Neuron (in vitro differentiated cells): ENCODE measurements around the gene ARMC9.

Source experiments
- H2AFZ ChIP-seq: one replicate; pipeline ENCODE4 v1.6.1; 2013; ENCODE audit warnings: low read depth, mild to moderate bottlenecking, inconsistent platforms, low read length, moderate library complexity
- H3K27me3 ChIP-seq: one replicate; pipeline ENCODE4 v1.6.1; 2013; ENCODE audit warnings: low read length; ENCODE audit not compliant: insufficient read depth
- H3K36me3 ChIP-seq: one replicate; pipeline ENCODE4 v1.6.1; 2013; ENCODE audit warnings: low read length; ENCODE audit not compliant: insufficient read depth
- H3K4me1 ChIP-seq: one replicate; pipeline ENCODE4 v1.6.1; 2013; ENCODE audit warnings: low read length; ENCODE audit not compliant: insufficient read depth
- H3K4me3 ChIP-seq: 2 replicates; pipeline ENCODE4 v1.5.1; 2013; ENCODE audit warnings: mild to moderate bottlenecking, low read length, moderate library complexity
- H3K9me3 ChIP-seq: one replicate; pipeline ENCODE4 v1.6.1; 2013; ENCODE audit warnings: low read length

The ARMC9 gene

DNA sequence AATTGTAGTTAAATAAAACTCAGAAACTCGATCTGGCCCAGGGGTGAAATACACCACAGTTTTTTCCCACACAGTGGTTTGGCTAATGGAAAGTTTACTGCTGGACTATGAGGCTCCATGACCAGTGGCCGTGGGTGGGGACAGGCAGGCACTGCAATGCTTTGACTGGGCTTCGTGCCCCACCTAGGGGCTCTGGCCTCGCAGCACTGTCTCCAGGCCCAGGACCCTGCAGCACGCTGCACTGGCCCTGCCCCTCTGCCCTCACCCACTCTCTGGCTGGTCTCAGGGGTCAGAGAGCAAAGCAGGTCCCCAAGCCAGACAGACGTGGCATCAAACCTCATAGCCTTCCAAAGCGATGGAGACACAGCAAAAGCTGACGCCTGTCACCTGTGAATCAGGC lies 183.7 kb downstream of the ARMC9 start:
- Histone ChIP-seq H3K27me3 (no peaks in the 10 kb centered on the region), H3K4me1 (no peaks in the 10 kb centered on the region), H3K36me3 (no peaks in the 10 kb centered on the region), H2AFZ (no peak overlapping the region), H3K9me3 (peaks cover 2% of the 10 kb centered on the region), H3K4me3 (no peak overlapping the region)

DNA sequence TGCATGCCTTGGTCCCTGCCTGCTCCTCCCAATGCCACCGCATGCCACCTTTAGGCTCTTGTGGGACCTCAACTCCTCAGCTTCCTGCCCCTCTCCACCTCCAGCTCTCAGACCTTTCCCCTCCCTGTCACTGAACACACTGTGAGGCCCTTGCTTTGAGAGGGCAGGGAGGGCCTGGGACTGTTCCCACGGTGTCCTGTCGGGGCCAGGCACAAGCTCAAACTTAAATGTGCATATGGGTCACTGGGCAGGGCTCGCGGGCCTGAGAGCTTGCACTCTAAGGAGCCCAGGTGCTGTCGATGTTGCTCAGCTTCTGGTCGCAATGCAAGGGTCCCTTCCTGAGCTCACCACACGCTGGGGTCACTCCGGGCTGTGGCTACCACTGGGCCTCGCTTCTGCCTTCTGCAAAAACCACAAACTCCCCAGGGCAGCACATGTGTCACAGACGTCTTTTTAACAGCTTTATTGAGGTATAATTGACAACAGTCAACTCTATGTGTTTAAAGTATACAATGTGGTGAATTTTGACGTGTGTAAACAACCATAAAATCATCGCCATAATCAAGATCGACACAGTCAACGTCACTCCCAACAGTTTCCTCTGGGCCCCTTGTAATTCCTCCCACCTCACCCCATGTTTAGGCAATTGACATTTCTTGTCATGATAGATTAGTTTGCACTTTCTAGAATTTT lies 185.1 kb downstream of the ARMC9 start:
- H3K9me3 ChIP-seq, result peaks cover 2% of the 10 kb centered on the region
- H3K27me3 ChIP-seq, result no peaks in the 10 kb centered on the region
- no peaks in the 10 kb centered on the region for H3K36me3 ChIP-seq
- no peak overlapping the region for H3K4me3 ChIP-seq
- H3K4me1 ChIP-seq, result no peaks in the 10 kb centered on the region
- H2AFZ ChIP-seq, result no peak overlapping the region

DNA sequence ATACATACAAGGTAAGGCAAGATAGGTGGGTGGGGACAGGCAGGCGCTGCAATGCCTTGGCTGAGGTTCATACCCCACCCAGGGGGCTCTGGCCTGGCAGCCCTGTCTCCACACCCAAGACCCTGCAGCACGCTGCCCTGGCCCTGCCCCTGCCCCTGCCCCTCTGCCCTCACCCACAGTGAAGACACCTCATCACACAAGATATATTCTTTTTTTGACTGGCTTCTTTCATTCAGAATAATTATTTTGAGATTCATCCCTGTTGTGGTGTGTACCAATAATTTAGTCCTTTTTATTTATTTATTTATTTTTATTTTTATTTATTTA lies 185.6 kb downstream of the ARMC9 start:
- H3K9me3 ChIP-seq, result peaks cover 2% of the 10 kb centered on the region
- H3K27me3 ChIP-seq, result no peaks in the 10 kb centered on the region

DNA sequence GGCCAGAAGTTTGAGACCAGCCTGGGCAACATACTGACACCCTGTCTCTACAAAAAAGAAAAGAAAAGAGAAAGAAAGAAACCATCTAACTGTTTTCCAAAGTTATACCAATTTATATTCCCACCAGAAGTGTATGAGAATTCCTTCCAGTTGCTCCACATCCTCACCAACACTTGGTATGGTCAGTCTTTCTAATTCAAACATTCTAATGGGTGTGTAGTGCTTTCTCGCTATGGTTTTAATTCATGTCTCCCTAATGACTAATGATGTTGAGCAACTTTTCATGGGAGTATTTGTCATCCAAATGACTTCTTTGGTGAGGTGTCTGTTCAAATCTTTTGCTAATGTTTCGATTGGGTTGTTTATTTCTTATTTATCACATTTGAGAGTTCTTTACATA lies 186.5 kb downstream of the ARMC9 start:
- Histone ChIP-seq H2AFZ (no peak overlapping the region), H3K4me3 (no peak overlapping the region), H3K4me1 (no peaks in the 10 kb centered on the region)

More for the DNA sequence above, 185.6 kb downstream of the ARMC9 start:
- H3K36me3 ChIP-seq, result no peaks in the 10 kb centered on the region
- no peaks in the 10 kb centered on the region for H3K4me1 ChIP-seq
- H3K4me3 ChIP-seq, result no peak overlapping the region
- H2AFZ ChIP-seq, result no peak overlapping the region

DNA sequence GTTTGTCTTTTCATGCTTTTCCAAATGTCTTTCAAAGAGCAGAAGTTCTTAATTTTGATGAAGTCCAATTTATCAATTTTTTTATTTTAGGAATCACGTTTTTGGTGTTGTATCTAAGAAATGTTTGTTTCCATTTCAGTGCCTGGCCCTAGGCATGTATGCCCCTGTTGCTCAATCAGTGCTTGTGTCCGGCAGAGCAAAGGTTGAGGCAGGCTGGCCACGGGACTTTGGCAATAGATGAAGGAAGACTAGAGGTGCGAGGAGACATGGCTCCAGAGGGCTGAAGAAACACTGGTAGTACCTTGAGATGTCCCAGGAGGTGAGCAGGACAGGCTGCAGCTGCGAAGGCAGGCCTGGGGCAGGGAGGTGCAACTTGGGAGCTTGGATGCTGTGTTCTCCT lies 187.0 kb downstream of the ARMC9 start:
- peaks cover 2% of the 10 kb centered on the region for H3K9me3 ChIP-seq
- H3K36me3 ChIP-seq, result no peaks in the 10 kb centered on the region
- no peak overlapping the region for H2AFZ ChIP-seq
- peaks cover 2% of the 10 kb centered on the region for H3K27me3 ChIP-seq
- H3K4me3 ChIP-seq, result no peak overlapping the region
- H3K4me1 ChIP-seq, result no peaks in the 10 kb centered on the region

More for the DNA sequence above, 186.5 kb downstream of the ARMC9 start:
- H3K27me3 ChIP-seq, result peaks cover 1% of the 10 kb centered on the region
- no peaks in the 10 kb centered on the region for H3K36me3 ChIP-seq
- peaks cover 2% of the 10 kb centered on the region for H3K9me3 ChIP-seq

DNA sequence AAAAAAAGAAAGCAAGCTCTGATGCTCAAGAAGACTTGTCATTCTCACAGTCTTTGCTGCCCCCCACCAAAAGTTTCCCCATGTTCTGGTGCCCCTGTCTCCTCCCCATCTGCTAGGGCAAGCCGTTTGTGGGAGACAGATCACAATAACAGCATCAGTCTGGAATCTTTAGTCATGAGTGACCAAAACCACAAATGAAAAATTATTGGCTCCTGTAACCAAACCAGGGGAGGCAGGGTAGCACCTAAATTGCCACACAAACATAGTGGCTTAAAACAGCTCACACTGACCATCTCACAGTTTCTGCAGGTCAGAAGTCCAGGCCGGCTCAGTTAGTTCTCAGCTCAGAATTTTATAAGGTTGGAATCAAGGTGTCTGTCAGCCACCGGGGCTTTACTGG lies 188.0 kb downstream of the ARMC9 start:
- Histone ChIP-seq H3K27me3 (peaks cover 2% of the 10 kb centered on the region), H2AFZ (no peak overlapping the region), H3K4me3 (no peak overlapping the region), H3K36me3 (no peaks in the 10 kb centered on the region), H3K9me3 (peaks cover 2% of the 10 kb centered on the region), H3K4me1 (no peaks in the 10 kb centered on the region)

DNA sequence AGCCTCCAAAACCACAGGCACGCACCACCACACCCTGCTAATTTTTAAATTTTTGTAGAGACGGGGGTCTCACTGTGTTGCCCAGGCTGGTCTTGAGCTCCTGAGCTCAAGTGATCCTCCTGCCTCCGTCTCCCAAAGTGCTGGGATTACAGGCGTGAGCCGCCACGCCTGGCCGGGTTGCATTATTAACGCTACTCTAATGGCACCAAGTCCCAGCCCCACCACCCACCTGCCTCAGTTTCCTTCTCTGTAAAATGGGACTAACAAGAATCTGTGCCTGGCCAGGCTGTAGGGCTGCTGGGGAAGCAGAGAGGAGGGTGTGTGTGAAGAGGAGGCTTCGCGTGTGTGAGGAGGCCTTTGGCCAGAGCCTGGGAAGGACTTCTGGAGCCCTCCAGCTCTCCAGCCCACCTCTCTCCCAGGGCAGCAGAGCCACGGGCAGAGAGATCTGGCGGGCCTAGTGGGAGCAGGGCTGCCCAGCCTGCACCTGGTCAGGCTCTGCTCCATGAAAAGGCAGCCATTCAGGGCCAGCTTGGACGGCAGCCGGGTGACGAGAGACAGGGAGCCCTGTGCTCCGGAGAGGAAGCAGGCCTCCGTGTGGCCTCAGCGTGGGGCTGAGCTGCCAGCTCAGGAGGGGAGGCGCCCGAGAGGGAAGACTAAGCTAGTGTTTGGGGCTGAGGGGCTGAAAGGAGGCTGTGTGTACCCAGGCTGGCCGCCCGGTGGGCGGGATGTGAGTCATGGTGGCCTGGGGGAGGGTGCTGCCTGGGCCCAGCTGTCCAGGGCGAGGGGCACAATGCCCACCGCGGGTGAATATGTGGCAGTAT lies 189.7 kb downstream of the ARMC9 start:
- Histone ChIP-seq H2AFZ (no peak overlapping the region), H3K36me3 (no peaks in the 10 kb centered on the region), H3K9me3 (peaks cover 2% of the 10 kb centered on the region), H3K4me1 (peaks cover 4% of the 10 kb centered on the region), H3K4me3 (no peak overlapping the region), H3K27me3 (peaks cover 2% of the 10 kb centered on the region)

DNA sequence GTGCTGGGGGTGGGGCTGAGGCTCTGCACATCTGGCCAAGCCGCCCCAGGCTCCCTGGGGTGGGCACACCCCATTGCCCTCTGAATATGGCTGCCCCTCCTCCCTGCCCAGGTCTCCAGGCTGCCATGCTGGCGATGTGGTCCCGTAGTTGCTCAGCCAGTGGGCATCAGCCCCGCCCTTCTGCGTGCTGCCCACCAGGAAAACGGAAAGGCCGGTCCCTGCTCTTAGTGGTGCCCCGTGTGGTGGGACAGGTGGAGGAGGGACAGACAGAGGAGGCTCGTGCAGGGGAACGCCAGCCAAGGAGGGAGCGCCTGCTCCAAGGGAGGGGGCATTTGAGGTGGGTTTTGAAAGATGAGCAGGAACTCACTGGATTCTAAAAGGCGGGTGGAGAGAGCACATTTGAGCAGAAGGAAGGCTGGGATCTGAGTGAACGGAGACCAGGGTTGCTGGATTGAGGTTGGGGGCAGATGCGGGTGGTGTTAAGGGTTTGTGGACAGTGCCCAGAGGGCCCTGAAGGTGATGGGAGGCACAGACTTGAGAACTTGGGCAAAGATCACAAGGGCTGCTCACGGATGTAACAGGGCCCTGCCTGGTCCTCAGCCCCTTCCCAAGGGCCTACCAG lies 190.4 kb downstream of the ARMC9 start:
- peaks cover 6% of the 10 kb centered on the region for H3K27me3 ChIP-seq
- H2AFZ ChIP-seq, result no peak overlapping the region
- H3K9me3 ChIP-seq, result peaks cover 2% of the 10 kb centered on the region
- no peak overlapping the region for H3K4me3 ChIP-seq
- peaks cover 9% of the 10 kb centered on the region for H3K4me1 ChIP-seq
- H3K36me3 ChIP-seq, result no peaks in the 10 kb centered on the region

DNA sequence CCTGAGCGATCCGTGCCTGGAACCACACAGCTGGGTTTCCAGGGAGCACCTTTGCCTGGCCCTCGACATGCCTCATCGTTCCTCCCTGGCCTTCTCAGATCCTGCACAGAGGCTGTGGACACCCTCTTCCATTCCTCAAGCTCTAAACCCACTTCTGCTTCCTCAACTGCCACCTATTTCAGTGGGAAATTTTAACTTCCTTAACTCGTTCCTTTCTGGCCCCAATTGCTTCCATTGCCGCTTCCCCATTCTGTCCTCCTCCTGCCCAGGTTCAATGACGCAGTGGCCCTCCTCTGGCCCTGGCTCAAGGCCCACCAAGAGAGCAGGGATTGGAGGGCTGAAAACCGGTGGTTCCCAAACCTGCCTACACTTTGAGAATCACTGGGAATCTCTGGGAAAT lies 192.2 kb downstream of the ARMC9 start:
- H2AFZ ChIP-seq, result no peak overlapping the region
- no peaks in the 10 kb centered on the region for H3K36me3 ChIP-seq
- peaks cover under 1% of the 10 kb centered on the region for H3K9me3 ChIP-seq
- H3K27me3 ChIP-seq, result peaks cover 21% of the 10 kb centered on the region
- H3K4me3 ChIP-seq, result no peak overlapping the region
- peaks cover 9% of the 10 kb centered on the region for H3K4me1 ChIP-seq

DNA sequence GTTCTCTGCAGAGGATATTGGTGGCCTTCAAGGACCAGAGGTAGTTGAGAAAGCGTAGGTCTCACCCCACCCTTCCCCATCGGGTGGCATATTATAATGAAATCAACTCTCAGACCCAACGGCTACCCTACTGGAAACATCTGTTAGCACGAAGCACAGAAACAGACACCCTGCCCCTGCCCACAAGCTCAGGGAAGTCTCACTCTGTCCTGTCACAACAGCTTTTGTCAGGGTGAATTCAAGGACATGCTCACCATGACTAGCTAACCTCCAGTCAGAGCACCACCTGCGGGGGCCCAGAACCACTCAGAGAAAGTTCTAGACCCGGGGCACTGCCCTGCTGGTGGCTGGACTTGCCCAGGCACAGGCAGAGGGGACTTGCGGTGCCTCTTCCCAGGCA lies 193.6 kb downstream of the ARMC9 start:
- no peaks in the 10 kb centered on the region for H3K9me3 ChIP-seq
- no peak overlapping the region for H3K4me3 ChIP-seq
- peaks cover 9% of the 10 kb centered on the region for H3K4me1 ChIP-seq
- no peaks in the 10 kb centered on the region for H3K36me3 ChIP-seq
- no peak overlapping the region for H2AFZ ChIP-seq
- peaks cover 33% of the 10 kb centered on the region for H3K27me3 ChIP-seq

DNA sequence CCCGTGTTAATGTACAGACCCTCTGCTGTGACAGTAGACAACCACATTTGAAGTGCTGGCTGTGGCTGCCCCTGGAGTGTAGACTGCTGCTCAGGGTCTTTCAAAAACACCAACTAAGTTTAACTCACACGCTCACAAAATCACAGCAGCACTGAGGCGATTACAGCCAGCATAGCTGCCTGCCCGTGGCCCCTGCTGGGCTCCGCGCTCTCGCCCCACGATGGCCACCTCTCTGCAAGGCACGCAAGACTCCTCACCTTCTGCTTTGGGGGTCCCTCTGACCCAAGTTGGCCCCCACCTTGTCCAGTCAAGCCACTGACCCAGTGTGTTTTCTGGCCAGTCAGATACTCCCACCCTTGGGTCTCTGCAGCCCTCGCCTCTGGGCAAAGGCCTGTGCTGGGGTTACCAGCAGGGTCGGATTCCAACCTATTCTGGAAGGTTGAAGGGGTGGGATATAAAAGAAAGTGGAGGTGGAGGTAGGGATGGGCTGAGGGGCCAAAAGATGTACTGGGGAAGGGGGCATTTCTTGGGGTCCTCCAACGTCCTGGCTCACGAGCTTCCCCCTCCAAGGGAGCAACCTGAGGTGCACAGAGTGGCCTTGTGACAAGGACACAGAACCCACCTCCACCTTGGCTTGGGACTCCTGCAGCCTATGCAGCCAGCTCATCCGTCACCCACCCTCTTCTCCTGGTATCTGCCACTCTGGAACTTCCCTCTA lies 194.2 kb downstream of the ARMC9 start:
- Histone ChIP-seq H3K27me3 (peaks cover 37% of the 10 kb centered on the region), H3K36me3 (no peaks in the 10 kb centered on the region), H3K4me1 (peaks cover 9% of the 10 kb centered on the region), H2AFZ (no peak overlapping the region), H3K9me3 (peaks cover under 1% of the 10 kb centered on the region), H3K4me3 (no peak overlapping the region)

DNA sequence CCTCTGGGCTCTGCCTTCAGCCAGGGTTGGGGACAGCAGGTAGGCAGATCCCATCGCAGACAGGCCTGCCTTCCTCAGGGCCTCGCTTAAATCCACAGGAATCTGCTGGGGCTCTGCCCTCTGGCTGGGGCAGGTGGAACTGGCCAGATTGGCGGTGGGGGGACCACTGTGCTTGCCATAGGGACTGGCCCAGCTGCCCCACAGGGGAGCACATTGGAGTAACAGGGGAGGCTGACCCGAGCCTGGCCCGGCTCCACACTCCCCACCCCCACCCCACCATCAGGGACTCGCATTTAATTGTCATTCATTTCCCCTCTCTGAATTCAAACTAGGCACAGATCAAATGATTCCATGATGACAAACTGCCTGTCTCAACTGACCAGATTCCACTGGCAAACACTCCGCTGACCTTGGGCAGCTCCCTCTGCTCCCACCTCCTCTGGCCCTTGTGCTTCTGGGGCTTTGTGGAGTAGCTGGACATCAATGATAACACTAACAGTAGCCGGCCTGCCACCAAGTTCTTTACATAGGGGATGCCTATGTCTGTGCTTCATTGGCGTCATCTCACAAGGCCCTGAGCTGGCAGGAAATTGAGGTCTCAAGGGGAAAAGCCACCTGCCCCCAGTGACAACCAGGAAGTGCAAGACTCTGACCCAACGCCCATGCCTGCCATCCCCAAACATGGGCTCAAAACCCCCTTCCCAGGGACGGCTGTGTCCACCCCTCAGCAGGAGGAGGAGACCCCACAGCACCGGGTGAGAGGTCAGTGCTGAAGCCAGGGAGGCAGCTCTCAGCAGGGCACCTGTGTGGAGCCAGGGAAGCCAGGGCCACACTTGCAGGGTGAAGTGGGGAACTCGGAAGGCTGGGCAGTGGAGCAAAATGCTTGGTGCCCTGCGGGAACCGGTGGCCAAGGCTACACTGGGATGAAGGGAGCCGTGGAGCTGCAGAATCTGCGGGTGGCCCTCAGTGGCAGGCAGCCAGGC lies 195.0 kb downstream of the ARMC9 start:
- Histone ChIP-seq H3K4me1 (peaks cover 9% of the 10 kb centered on the region), H3K36me3 (no peaks in the 10 kb centered on the region), H3K4me3 (no peak overlapping the region), H3K27me3 (peaks cover 37% of the 10 kb centered on the region), H3K9me3 (peaks cover 6% of the 10 kb centered on the region), H2AFZ (no peak overlapping the region)
